Body of pancreas (tissue), 4 donors: ENCODE results near the gene CRYGN.

Experiments
- CTCF ChIP-seq, 7 experiments: fragments of 450-650 bp in 4 of 7; fragments of 200-600 bp in 3 of 7; sonication (generic) in 3 of 7; IDR thresholded peaks; one replicate each; pipeline ENCODE4 v1.5.1; 2016 to 2019; ENCODE audit warnings: antibody characterized with exemption in 7 of 7
- POLR2A ChIP-seq, 3 donors: fragments of 450-650 bp; IDR thresholded peaks; one replicate each; pipeline ENCODE4 v1.6.1; 2016; ENCODE audit warnings: antibody characterized with exemption in 3 of 3, mild to moderate bottlenecking in 2 of 3

DNA sequence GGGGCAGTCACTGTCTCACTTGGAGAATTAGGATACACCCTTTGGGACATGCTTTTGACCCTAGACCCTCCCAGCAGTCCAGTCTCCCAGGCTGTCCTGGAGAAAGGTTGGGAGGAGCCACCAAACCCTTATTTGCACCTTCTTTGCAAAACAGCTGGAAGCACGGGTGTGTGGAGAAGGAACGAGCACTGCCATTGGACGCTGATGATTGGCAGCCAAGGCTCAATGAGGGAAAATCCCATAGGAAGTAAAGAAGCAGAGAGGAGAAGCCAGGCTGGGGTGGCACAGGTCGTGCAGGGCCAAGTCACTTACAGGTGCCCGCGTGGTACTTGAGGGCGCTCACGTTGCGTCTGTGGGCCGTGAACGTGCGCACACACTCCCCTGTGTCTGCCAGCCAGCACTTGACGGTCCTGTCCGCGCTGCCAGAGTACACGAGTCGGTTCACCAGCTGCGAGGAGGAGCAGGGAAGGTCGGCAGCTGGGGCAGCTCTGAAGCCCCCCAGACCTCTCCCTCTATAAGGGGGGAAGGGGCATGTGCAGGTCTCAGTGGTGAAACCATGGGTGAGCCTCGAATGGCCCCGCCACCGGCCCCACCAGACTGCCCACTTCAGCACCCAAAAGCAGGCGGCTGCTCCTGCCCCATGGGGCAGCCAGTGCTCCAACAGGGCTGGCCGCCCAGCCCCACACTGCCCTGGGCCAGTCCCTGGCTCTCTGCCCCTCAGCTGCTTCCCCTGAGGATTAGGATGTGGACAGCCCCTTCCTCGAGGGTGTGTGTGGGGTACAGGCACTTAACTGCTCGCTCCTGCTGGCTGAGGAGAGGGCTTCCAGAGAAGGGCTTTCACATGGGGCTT, 54.9 kb downstream of the CRYGN start:
- TF ChIP-seq POLR2A (IDR thresholded peaks at IDR 0.05) (no peak), CTCF (IDR thresholded peaks at IDR 0.05) (no peak)
